ENCODE measurements around the gene MYOCD.

MYOCD gene

DNA sequence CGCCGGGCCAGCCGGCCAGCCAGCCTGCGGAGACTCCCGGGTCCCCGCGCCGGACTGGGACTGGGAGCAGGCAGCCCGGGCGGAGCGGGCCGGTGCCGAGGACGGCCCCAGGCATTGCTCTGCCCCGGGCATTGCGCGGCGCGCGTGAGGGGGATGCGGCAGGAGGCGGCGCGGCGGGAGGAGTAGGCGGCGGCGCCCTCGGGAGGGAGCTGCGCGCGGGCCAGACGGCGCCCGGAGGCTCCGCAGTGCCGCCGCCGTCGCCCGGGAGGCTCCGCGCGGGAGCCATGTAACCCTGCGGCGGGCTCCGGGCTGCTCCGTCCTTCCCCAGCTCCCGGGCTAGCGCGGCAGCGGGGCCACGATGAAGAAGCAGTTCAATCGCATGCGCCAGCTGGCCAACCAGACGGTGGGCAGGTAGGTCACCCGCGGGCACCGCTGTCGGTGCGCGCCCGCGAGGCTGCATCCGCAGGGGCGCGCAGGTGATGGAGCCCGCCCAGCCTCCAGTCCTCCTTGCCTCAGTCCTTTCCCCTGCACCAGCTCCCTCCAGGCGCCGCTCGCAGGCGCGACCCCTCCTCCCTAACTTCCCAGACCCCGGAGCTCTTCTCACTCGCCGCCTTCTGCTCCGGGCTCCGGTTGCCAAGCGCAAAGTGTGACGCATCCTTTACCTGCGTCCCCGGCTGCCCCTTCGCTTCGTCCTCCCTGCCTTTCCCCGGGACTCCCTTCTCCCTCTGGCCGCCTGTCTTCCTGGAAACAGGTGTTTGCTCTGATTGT, 124.0 kb downstream of the MYOCD start, which contains the start of gene ARHGAP44:
Gene ARHGAP44, plus strand, starts transcription at position 18 of the 768 bp plus-strand sequence. Its CDS starts 341 bp downstream, at position 359.
- Histone ChIP-seq H3K79me2 (ENCODE audit: insufficient read depth, low read length) (no peaks in the 10 kb centered on the region), H3K9me3 (ENCODE audit: insufficient read depth, low read depth, low read length) (peaks cover 8% of the 10 kb centered on the region; the same call in 1 of the 2 replicates), H3K27me3 (ENCODE audit: insufficient read depth, low read length, poor library complexity, severe bottlenecking) (no peaks in the 10 kb centered on the region), H3F3A (ENCODE audit: low read depth) (no peaks in the 10 kb centered on the region), H3K9me2 (replicated peaks; ENCODE audit: low read depth, low read length) (no peaks in the 10 kb centered on the region), H3K4me2 (ENCODE audit: low read depth, low read length, poor library complexity, severe bottlenecking) (no peak within 1 kb of the TSS), H4K20me1 (ENCODE audit: insufficient read depth, low read length, poor library complexity, severe bottlenecking) (no peaks in the 10 kb centered on the region), H3K4me1 (ENCODE audit: insufficient read depth, low read length, poor library complexity, severe bottlenecking) (no peaks in the 10 kb centered on the region), H3K9ac (ENCODE audit: low read depth, low read length, poor library complexity, severe bottlenecking) (no peak within 1 kb of the TSS), H3K36me3 (ENCODE audit: insufficient read depth, low read length) (no peaks in the 10 kb centered on the region), H3K4me3 (ENCODE audit: low read length, poor library complexity, severe bottlenecking) (no peak within 1 kb of the TSS), H2AFZ (ENCODE audit: low read length) (no peak within 1 kb of the TSS)
- TF ChIP-seq, protein P1, sequence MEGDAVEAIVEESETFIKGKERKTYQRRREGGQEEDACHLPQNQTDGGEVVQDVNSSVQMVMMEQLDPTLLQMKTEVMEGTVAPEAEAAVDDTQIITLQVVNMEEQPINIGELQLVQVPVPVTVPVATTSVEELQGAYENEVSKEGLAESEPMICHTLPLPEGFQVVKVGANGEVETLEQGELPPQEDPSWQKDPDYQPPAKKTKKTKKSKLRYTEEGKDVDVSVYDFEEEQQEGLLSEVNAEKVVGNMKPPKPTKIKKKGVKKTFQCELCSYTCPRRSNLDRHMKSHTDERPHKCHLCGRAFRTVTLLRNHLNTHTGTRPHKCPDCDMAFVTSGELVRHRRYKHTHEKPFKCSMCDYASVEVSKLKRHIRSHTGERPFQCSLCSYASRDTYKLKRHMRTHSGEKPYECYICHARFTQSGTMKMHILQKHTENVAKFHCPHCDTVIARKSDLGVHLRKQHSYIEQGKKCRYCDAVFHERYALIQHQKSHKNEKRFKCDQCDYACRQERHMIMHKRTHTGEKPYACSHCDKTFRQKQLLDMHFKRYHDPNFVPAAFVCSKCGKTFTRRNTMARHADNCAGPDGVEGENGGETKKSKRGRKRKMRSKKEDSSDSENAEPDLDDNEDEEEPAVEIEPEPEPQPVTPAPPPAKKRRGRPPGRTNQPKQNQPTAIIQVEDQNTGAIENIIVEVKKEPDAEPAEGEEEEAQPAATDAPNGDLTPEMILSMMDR (conservative IDR thresholded peaks at IDR 0.05; ENCODE audit: low read length), result no peak
- no peak for TF ChIP-seq EZH2phosphoT487 (IDR thresholded peaks at IDR 0.05; ENCODE audit: borderline replicate concordance)

DNA sequence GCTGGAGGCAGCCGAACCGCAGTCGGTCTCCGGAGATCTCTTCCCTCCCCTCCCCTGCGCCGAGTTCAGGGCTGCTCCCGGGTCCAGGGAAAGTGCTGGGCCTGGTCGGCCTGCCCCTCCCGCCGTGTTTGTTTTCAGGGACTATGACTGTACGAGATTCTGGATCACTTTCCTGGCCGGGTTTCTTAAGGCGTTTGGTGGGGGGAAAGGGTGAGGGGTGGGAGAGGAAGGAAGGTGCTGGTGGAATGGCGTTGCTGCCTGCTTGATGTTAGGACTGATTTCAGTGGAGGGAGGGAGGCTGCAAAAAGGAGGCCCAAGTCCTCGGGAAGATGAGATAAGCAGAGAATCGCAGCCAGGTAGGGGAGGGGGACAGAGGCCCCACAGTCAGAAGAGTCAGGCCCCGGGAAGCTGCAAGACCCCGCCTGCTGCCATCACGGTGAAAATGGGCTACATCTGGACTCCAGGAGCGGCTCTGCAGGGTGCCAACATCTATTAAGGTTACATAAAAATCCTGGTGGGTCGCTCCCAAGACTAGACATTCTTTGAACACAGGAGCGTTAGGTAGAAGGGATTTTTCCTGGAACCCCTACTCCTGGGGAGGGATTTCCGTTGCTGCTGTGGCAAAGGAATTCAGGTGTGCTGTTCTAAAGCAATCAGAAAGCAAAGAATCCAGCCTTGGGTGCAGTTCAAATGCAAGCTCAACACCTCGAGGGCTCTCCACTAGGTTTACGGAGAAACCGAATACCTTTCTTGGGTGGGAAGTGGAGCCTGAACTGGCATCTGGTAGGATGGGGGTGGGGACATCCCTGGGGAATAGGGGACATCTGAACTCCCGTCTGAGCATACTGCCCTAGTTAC, 124.8 kb downstream of the MYOCD start:
- H3K9me3 ChIP-seq (ENCODE audit: insufficient read depth, low read depth, low read length), result peaks cover 12% of the 10 kb centered on the region; the same call in 1 of the 2 replicates
- H3K9ac ChIP-seq (ENCODE audit: low read depth, low read length, poor library complexity, severe bottlenecking), result no peak overlapping the region
- H2AFZ ChIP-seq (ENCODE audit: low read length), result no peak overlapping the region
- no peaks in the 10 kb centered on the region for H4K20me1 ChIP-seq (ENCODE audit: insufficient read depth, low read length, poor library complexity, severe bottlenecking)
- H3K36me3 ChIP-seq (ENCODE audit: insufficient read depth, low read length), result no peaks in the 10 kb centered on the region
- no peaks in the 10 kb centered on the region for H3K4me1 ChIP-seq (ENCODE audit: insufficient read depth, low read length, poor library complexity, severe bottlenecking)
- no peak overlapping the region for H3K4me3 ChIP-seq (ENCODE audit: low read length, poor library complexity, severe bottlenecking)
- no peaks in the 10 kb centered on the region for H3K27me3 ChIP-seq (ENCODE audit: insufficient read depth, low read length, poor library complexity, severe bottlenecking)
- no peaks in the 10 kb centered on the region for H3K79me2 ChIP-seq (ENCODE audit: insufficient read depth, low read length)
- H3F3A ChIP-seq (ENCODE audit: low read depth), result no peaks in the 10 kb centered on the region
- TF ChIP-seq EZH2phosphoT487 (IDR thresholded peaks at IDR 0.05; ENCODE audit: borderline replicate concordance), result no peak
- TF ChIP-seq, protein P1 (conservative IDR thresholded peaks at IDR 0.05; ENCODE audit: low read length), result no peak
- no peak overlapping the region for H3K4me2 ChIP-seq (ENCODE audit: low read depth, low read length, poor library complexity, severe bottlenecking)
- no peaks in the 10 kb centered on the region for H3K9me2 ChIP-seq (replicated peaks; ENCODE audit: low read depth, low read length)

DNA sequence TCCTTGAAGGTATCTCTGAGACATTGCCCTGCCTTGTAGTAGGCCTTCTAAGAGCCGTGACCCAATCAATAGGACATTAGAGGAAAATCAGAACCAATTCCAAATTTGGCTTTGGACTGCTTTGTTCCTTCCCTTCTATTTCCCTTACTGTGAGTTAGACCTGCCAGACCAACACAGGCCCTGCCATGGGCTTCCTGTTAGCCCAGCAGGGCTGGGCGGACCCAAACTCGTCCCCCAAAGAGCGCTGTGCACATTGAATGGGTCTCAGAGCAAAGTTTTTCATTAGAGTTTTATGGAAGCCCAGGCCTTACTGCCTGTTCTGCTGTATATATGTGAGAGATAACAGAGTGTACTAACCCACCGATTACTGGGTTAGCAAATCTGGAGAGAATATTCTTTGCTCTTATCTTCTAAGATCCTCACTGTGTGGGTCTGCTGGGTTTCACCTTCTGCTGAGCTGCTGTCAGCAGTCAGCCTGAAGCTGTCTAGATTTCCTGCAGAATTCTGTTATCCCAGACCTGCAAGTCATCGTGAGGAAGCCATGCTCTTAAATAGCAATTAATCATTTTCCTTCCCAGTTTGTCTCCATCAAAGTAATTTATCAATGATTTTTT, 129.3 kb downstream of the MYOCD start:
- Histone ChIP-seq H3K79me2 (ENCODE audit: insufficient read depth, low read length) (no peaks in the 10 kb centered on the region), H3K9ac (ENCODE audit: low read depth, low read length, poor library complexity, severe bottlenecking) (no peak overlapping the region), H3K4me1 (ENCODE audit: insufficient read depth, low read length, poor library complexity, severe bottlenecking) (no peaks in the 10 kb centered on the region), H4K20me1 (ENCODE audit: insufficient read depth, low read length, poor library complexity, severe bottlenecking) (no peaks in the 10 kb centered on the region), H3K4me3 (ENCODE audit: low read length, poor library complexity, severe bottlenecking) (no peak overlapping the region), H3F3A (ENCODE audit: low read depth) (no peaks in the 10 kb centered on the region), H3K36me3 (ENCODE audit: insufficient read depth, low read length) (no peaks in the 10 kb centered on the region), H3K9me2 (replicated peaks; ENCODE audit: low read depth, low read length) (no peaks in the 10 kb centered on the region), H3K27me3 (ENCODE audit: insufficient read depth, low read length, poor library complexity, severe bottlenecking) (no peaks in the 10 kb centered on the region), H2AFZ (ENCODE audit: low read length) (no peak overlapping the region), H3K4me2 (ENCODE audit: low read depth, low read length, poor library complexity, severe bottlenecking) (no peak overlapping the region), H3K9me3 (ENCODE audit: insufficient read depth, low read depth, low read length) (peaks cover 12% of the 10 kb centered on the region; the same call in 1 of the 2 replicates)
- TF ChIP-seq EZH2phosphoT487 (IDR thresholded peaks at IDR 0.05; ENCODE audit: borderline replicate concordance), result no peak
- TF ChIP-seq, protein P1 (conservative IDR thresholded peaks at IDR 0.05; ENCODE audit: low read length), result no peak
